Measurements from ENCODE around the gene LCNL1.

Gene LCNL1

DNA sequence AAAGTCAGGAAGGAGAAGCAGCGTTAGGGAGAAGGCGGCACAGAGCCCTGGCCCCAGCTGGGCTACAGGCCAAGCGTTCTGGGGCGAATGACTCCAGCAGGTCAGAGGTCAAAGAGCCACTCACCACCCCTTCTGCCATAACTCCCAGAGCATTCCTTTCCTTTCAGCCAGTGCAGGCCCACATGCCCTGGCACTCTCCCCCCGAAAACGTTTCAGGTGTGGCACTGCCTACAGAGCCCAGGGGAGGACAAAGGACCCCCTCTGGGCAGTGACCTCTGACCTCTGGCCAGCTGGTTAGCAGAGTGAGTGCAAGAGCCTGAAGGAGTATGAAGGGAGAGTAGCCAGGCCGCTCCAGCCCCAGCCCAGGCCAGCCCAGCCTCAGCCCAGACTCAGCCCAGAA, 40.4 kb downstream of the LCNL1 start:
- H3K27ac ChIP-seq, result peak overlapping the region in 1 of 2 donors; percentile 37
- H3K4me3 ChIP-seq, result no peak overlapping the region
- TF ChIP-seq, protein P1, sequence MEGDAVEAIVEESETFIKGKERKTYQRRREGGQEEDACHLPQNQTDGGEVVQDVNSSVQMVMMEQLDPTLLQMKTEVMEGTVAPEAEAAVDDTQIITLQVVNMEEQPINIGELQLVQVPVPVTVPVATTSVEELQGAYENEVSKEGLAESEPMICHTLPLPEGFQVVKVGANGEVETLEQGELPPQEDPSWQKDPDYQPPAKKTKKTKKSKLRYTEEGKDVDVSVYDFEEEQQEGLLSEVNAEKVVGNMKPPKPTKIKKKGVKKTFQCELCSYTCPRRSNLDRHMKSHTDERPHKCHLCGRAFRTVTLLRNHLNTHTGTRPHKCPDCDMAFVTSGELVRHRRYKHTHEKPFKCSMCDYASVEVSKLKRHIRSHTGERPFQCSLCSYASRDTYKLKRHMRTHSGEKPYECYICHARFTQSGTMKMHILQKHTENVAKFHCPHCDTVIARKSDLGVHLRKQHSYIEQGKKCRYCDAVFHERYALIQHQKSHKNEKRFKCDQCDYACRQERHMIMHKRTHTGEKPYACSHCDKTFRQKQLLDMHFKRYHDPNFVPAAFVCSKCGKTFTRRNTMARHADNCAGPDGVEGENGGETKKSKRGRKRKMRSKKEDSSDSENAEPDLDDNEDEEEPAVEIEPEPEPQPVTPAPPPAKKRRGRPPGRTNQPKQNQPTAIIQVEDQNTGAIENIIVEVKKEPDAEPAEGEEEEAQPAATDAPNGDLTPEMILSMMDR (IDR thresholded peaks at IDR 0.05), result no peak
- DNase-seq (ENCODE audit: low spot score), result no peak

DNA sequence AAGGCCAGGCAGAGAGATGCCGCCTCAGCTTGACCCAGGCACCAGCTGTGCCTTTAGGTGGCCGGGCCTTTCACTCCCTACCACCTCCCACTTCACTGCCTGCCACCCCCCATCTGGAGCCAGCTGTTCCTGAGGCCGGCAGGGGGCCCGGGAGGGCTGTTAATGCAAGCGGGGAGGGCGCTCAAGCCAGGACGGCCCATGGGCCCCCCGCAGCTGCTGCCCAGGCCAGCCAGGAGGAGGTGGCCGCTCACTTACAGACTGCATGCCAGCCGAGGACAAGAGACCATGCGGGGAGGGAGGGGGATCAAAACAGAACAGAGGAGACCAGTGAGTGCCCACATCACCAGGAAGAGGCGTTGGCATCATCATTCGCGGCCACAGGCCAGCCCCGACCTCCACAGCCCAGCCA, 40.8 kb downstream of the LCNL1 start:
- Histone ChIP-seq H3K4me3 (no peak overlapping the region), H3K27ac (peak overlapping the region in 1 of 2 donors; percentile 37)
- TF ChIP-seq, protein P1 (IDR thresholded peaks at IDR 0.05), result no peak
- DNase-seq (ENCODE audit: low spot score), result no peak

DNA sequence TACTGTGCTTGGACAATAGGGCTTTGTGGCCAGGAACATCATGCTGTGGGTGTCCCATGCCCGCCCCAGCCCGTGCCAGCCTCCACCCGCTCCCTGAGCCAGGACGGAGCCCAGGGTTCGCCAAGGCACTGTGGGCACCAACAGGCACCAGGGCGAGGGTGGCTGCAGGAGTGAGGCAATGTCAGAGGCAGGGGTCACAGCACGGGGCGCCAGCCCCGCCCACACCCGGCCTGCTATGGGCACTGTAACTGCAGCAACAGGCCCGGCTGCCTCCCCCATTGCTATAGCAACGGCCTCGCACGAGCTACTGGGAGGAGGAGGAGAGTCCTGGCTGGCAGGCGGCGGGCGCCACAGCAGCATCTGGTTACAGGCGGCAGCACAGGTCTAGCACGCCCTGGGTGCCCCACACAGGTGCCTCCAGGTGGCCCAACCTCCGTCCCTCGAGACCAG, 42.7 kb downstream of the LCNL1 start:
- no peak for DNase-seq (ENCODE audit: low spot score)
- Histone ChIP-seq H3K27ac (peak overlapping the region in 1 of 2 donors; percentile 38), H3K4me3 (no peak overlapping the region)
- TF ChIP-seq, protein P1 (IDR thresholded peaks at IDR 0.05), result no peak

DNA sequence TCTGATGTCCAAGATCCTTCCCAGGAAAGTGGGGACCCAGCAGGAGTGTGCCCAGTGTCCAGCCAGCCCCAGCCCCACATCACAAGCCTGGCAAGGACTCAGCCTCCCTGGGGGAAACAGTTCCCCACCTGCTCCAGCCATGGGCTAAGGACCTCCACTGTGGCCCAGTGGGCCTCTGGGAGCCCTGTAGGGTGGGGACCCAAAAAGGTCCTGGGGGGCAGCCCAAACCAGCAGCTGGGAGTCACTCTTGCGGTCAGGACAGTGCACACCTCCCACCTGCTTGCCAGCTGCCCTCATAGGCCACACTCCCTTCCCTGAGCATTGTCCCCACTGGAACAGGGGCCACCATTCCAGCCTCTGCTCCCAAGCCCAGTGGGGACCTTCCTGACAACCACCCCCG, 43.6 kb downstream of the LCNL1 start:
- TF ChIP-seq, protein P1 (IDR thresholded peaks at IDR 0.05), result no peak
- Histone ChIP-seq H3K27ac (peak overlapping the region in 1 of 2 donors; percentile 82), H3K4me3 (peak overlapping the region; percentile 85)
- no peak for DNase-seq (ENCODE audit: low spot score)

DNA sequence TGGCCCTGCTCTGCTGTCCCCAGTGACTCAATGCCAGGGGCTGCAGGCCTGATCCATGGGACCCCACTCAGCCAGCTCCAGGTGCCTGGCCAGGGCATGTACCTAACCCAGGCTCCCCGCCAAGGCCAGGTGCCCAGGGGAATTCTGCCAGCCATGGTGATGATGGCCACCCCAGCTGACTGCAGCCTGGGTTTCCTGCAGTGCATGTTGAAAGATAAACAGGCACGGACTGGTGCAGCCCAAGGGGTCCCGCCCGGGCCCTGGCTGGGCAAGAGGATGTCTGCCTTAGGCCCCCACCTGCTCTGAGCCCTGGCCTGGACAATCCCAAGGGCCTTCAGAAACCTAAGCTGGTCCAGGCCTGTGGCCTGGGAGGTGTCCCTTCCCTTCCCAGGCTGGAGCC, 44.0 kb downstream of the LCNL1 start:
- TF ChIP-seq, protein P1 (IDR thresholded peaks at IDR 0.05), result no peak
- DNase-seq (ENCODE audit: low spot score), result no peak
- peak overlapping the region in 1 of 2 donors; percentile 82 for H3K27ac ChIP-seq
- peak overlapping the region; percentile 85 for H3K4me3 ChIP-seq

DNA sequence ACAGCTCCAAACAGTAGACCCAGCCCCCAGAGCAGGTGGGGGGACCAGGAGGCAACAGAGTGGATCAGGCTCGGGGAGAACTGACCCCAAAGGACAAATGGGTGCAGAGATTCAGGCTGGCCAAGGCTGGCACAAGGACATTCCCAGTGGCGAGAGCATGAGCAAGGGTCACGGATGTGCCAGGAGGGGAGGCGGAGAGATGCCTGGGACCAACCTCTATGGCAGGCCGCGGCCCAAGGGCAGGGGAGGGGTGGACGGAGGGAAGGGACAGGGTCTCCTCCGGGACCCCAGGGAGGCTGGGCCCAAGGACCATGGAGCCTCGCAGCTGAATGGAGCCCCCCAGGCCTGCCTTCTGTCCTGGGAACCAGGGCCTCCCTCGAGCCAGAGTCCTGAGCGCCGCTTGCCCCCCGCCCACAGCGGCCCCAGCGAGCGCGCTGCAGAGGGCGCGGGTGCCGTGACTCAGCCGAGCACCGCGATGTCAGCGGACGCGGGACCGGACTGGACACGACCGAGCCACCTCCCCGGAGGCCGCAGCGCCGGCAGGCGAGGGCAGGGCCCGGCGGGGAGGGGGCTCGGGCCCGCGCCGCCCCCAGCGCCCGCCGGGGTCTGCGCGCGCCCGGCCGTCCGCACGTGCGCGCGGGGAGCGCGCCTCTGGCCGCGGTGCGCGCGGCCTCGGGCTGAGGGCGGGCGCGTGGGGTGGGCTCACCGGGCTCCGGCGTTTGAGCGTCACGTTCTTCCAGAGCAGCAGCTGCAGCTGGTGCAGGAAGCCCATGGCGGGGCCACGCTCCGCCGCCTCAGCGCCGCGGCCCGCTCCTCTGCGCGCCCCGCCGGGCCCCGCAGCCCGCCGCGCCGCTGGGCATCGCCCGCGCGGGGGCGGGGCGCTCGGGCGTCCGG, 44.8 kb downstream of the LCNL1 start, which contains the start of gene ABCA2:
TSS of gene ABCA2 (minus strand) at position 869 of the 894 bp plus-strand sequence. CDS start at position 772, 97 bp downstream.
- DNase-seq (ENCODE audit: low spot score), result no peak
- Histone ChIP-seq H3K4me3 (peak within 1 kb of the TSS; percentile 85), H3K27ac (peak within 1 kb of the TSS; percentile 64 to 82)
- TF ChIP-seq, protein P1 (IDR thresholded peaks at IDR 0.05), result no peak

All from coronary artery (tissue), 2 donors.